ENCODE measurements around the gene C1RL. TPM values are rescaled to one million over a fixed set of nuclear protein-coding genes. Genes with fewer than 3 reads are reported as not detected.

C1RL gene
- total and polyA plus RNA-seq, 2 donors (not counting 1 experiment from before 2014, with no cell fraction given) = 13.5 to 24.9 TPM

GRCh38 chr12:7045913-7046312 lies 63.1 kb downstream of the C1RL start:
- ATAC-seq (ENCODE audit: low read depth) (no peak), DNase-seq (no peak)
- TF ChIP-seq CTCF (IDR thresholded peaks at IDR 0.05) (no peak), EZH2 (IDR thresholded peaks at IDR 0.05; ENCODE audit: borderline replicate concordance, insufficient read depth, low read depth, low read length, poor library complexity, severe bottlenecking) (no peak)
- no peaks in the 10 kb centered on the region for H3K27me3 ChIP-seq (replicated peaks in 1 of 4; ENCODE audit: control extremely low read depth in 1 of 4, control insufficient read depth in 3 of 4, insufficient read depth in 4 of 4, low read length in 3 of 4)
- no peak overlapping the region for H3K27ac ChIP-seq (ENCODE audit: low read length in 2 of 2)
- H3K4me3 ChIP-seq (ENCODE audit: control extremely low read depth in 1 of 5, extremely low read depth in 1 of 5, insufficient read depth in 1 of 5, low read depth in 2 of 5, low read length in 4 of 5) = no peak overlapping the region
- no peaks in the 10 kb centered on the region for H4K20me1 ChIP-seq (ENCODE audit: control insufficient read depth, insufficient read depth, low read length, poor library complexity, severe bottlenecking)
- Mint-ChIP-seq H3K4me1 (peaks cover 6% of the 10 kb centered on the region), H3K27me3 (peaks cover 6% of the 10 kb centered on the region), H3K27ac (no peak overlapping the region), H3K9me3 (ENCODE audit: insufficient read depth) (no peaks in the 10 kb centered on the region), H3K4me3 (no peak overlapping the region)
- H2AFZ ChIP-seq (ENCODE audit: insufficient read depth, low read depth, low read length, poor library complexity, severe bottlenecking) = no peak overlapping the region
- H3K9ac ChIP-seq (ENCODE audit: low read length) = no peak overlapping the region
- intact Hi-C loops (cut with micrococcal nuclease) = no loop called here
- ChIA-PET POLR2A (no interaction called here), CTCF (no interaction called here)
- H3K36me3 ChIP-seq (replicated peaks in 1 of 2; ENCODE audit: control extremely low read depth in 1 of 2, control insufficient read depth in 1 of 2, extremely low read depth in 1 of 2, insufficient read depth in 2 of 2, low read length in 1 of 2) = no peaks in the 10 kb centered on the region
- H3K4me2 ChIP-seq (replicated peaks; ENCODE audit: low read depth, low read length, poor library complexity, severe bottlenecking) = no peak overlapping the region
- no peaks in the 10 kb centered on the region for H3K79me2 ChIP-seq (ENCODE audit: control insufficient read depth, insufficient read depth, low read length)
- no peaks in the 10 kb centered on the region for H3K9me3 ChIP-seq (ENCODE audit: control extremely low read depth in 1 of 3, control insufficient read depth in 2 of 3, insufficient read depth in 1 of 3, low read length in 2 of 3)
- no peaks in the 10 kb centered on the region for H3K4me1 ChIP-seq (ENCODE audit: control insufficient read depth in 2 of 2, insufficient read depth in 2 of 2, low read length in 2 of 2)
- 64% methylated on average over 7 of the region's 9 CpGs for WGBS (ENCODE audit: insufficient coverage)

Small RNA genes within 50 kb of the gene (small RNA-seq; reads per million reads assigned to genes)
- gene RNU6-485P (ENCODE audit: insufficient read length, low read depth, low replicate concordance) = not detected

Other genes starting within 250 kb of the C1RL start
- 178 and 181 TPM in 2 replicates for gene TPI1, start 241.7 kb downstream of the C1RL start, total RNA-seq
- 107 and 187 TPM in 2 replicates for gene TPI1, start 241.7 kb downstream of the C1RL start, polyA plus RNA-seq
- gene SPSB2, start 235.9 kb downstream of the C1RL start, total RNA-seq = 13.5 and 16.0 TPM in 2 replicates
- gene SPSB2, start 235.9 kb downstream of the C1RL start, polyA plus RNA-seq = 6.4 and 9.4 TPM in 2 replicates
- 14.4 and 15.5 TPM in 2 replicates for gene LRRC23, start 204.4 kb downstream of the C1RL start, total RNA-seq
- 5.3 and 7.0 TPM in 2 replicates for gene LRRC23, start 204.4 kb downstream of the C1RL start, polyA plus RNA-seq
- 55.3 and 59.7 TPM in 2 replicates for gene ENO2, start 194.6 kb downstream of the C1RL start, total RNA-seq
- 32.9 and 42.5 TPM in 2 replicates for gene ENO2, start 194.6 kb downstream of the C1RL start, polyA plus RNA-seq
- gene ATN1, start 181.3 kb downstream of the C1RL start, total RNA-seq = 49.5 and 50.8 TPM in 2 replicates
- 21.0 and 22.2 TPM in 2 replicates for gene ATN1, start 181.3 kb downstream of the C1RL start, polyA plus RNA-seq
- not detected in 2 replicates for gene RNU7-1, start 165.4 kb downstream of the C1RL start, total RNA-seq
- gene RNU7-1, start 165.4 kb downstream of the C1RL start, polyA plus RNA-seq = not detected in 2 replicates
- gene C12orf57, start 165.2 kb downstream of the C1RL start, total RNA-seq = 90.9 and 95.0 TPM in 2 replicates
- 430 and 460 TPM in 2 replicates for gene C12orf57, start 165.2 kb downstream of the C1RL start, polyA plus RNA-seq
- 311 and 312 TPM in 2 replicates for gene PTPN6, start 157.9 kb downstream of the C1RL start, total RNA-seq
- 674 and 874 TPM in 2 replicates for gene PTPN6, start 157.9 kb downstream of the C1RL start, polyA plus RNA-seq
- gene PHB2, start 138.6 kb downstream of the C1RL start, total RNA-seq = 158 and 171 TPM in 2 replicates
- 199 and 269 TPM in 2 replicates for gene PHB2, start 138.6 kb downstream of the C1RL start, polyA plus RNA-seq
- gene EMG1, start 138.3 kb downstream of the C1RL start, total RNA-seq = 65.1 and 67.0 TPM in 2 replicates
- gene EMG1, start 138.3 kb downstream of the C1RL start, polyA plus RNA-seq = 16.5 and 25.5 TPM in 2 replicates
- gene LPCAT3, start 90.7 kb downstream of the C1RL start, total RNA-seq = 26.2 and 26.3 TPM in 2 replicates
- gene LPCAT3, start 90.7 kb downstream of the C1RL start, polyA plus RNA-seq = 14.7 and 17.6 TPM in 2 replicates
- gene C1S, start 48.5 kb downstream of the C1RL start, total RNA-seq = 0.64 and 0.78 TPM in 2 replicates
- gene C1S, start 48.5 kb downstream of the C1RL start, polyA plus RNA-seq = 0.21 and 2.3 TPM in 2 replicates
- gene C1R, start 16.8 kb downstream of the C1RL start, total RNA-seq = 1.2 and 2.0 TPM in 2 replicates
- 1.5 and 3.1 TPM in 2 replicates for gene C1R, start 16.8 kb downstream of the C1RL start, polyA plus RNA-seq
- gene RBP5, start 19.7 kb upstream of the C1RL start, total RNA-seq = 0.63 and 1.1 TPM in 2 replicates
- 0.74 TPM in 1 of 2 replicates, not detected in the other for gene RBP5, start 19.7 kb upstream of the C1RL start, polyA plus RNA-seq
- 36.5 and 41.2 TPM in 2 replicates for gene CLSTN3, start 21.2 kb upstream of the C1RL start, total RNA-seq
- gene CLSTN3, start 21.2 kb upstream of the C1RL start, polyA plus RNA-seq = 23.1 and 31.7 TPM in 2 replicates
- 32.5 and 35.0 TPM in 2 replicates for gene PEX5, start 80.5 kb upstream of the C1RL start, total RNA-seq
- gene PEX5, start 80.5 kb upstream of the C1RL start, polyA plus RNA-seq = 11.4 and 14.7 TPM in 2 replicates
- gene ACSM4, start 194.9 kb upstream of the C1RL start, total RNA-seq = not detected in 2 replicates
- gene ACSM4, start 194.9 kb upstream of the C1RL start, polyA plus RNA-seq = not detected in 2 replicates

All from B cell (primary cell).